HG02973 (cell line): ENCODE measurements around the gene DTHD1.

Experiments used
- ATAC-seq: cut with Tn5 transposase; IDR thresholded peaks from one replicate; pipeline ENCODE4 v1.9.1; 2021; ENCODE audit warnings: moderate library complexity; ENCODE audit not compliant: unreplicated experiment

DTHD1 gene

DNA sequence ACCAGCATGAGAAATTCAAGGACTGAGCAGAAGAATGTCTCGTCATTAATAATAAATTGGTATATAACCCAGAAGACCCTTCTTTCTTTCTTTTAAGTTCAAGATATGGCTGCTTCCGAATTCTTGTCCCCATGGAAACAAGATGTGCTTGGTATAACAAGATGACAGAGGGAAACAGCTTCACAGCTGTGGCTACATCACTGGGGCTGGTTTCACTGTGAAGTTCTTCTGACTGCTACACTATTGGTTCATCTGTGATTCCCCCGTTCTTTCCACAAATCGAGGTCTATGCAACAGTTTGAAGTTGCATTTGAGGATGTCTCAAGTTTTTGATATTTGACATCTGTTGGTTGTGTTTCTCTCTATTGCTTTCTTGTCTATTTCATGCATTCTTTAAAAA lies 12.3 kb upstream of the DTHD1 start:
- no peak for ATAC-seq

DNA sequence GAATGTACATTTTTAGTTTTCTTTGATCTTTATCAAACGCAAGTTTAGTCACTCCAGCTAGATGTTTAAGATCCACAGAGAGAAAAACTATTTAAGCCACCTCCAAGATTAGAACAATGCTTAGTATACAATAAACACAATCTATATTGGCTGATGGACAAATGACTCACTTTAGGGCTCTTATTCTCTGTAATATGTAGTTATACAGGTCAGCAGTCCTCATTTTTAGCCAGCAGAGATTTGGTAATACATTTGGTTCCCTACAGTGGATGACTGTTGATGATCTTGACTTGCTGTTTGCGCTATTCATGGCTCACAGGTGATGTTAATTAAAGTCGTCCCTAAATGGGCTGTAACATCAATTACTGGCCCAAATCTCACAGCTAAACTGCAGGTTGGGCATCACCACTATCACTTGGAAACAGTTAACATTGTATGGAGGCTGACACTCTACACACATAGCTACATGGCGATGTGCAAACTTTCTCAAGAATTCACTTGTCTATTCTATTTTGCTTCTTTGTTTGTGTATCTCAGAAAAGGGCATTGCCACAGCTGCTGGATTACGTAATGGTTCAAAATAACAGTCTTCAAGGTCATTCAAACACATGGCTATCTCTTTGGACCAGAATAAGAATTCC lies 11.8 kb upstream of the DTHD1 start:
- ATAC-seq = no peak

- ATAC-seq = no peak
Observed at GRCh38 chr4:36273276-36273675, 8.1 kb upstream of the DTHD1 start.

GRCh38 chr4:36274158-36274557 lies 7.3 kb upstream of the DTHD1 start:
- no peak for ATAC-seq

DNA sequence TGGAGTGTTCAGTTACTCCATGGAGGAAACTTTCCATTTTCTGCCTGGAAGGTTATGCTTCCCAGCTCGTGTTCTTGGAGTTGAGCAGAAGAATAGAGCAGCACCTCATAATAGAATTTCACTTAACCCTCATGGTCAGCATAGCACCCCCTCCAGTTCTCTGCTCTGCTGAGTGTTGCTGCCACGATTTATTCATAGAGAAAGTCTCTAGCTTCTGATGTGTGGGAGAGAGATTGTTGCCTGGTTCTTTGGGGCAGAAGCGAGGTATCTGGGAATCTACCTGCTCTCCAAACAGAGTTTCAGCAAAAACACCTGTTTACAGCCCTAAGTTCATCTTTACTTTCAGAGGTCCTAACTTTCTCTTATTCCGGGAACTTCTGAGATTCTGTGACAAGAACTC lies 3.9 kb upstream of the DTHD1 start:
- ATAC-seq = no peak

DNA sequence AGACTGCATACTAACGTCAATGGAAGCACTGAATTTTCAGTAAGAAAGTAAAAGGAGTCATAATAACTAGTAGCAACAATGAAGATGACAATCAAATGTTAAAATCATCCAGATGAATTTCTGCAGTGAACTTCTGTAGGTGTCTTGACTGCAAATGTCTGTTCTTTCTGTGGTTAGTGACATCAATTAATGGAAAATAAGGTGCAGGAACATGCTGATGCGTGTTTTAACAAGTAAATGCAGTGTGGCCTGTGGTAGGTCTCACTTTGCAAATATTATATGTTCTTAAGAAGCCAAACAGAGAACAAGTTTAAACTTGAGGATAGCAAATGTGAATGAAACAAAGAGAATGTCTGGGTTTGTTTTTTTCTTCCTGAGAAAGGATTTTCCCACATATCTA lies 2.6 kb upstream of the DTHD1 start:
- no peak for ATAC-seq

DNA sequence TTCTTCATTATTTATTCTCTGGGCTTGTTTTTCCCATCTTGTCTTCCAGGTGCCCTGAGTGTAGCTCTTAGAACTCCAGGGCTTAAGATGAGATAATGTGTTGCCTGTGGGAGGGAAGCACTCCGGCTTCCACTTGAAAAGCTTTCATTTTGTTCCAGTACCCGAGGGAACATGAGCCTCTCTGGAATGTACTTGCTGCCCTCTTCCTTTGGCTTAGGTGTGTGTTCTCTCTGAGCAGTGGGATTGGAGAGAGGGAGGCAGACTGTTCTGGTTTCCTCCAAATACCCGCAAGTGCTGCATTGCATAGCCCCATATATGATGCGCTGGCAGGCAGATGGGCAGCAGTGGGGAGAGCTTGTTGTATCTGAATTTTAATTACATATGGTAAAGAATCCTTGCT lies 861 bp upstream of the DTHD1 start:
- no peak for ATAC-seq

DNA sequence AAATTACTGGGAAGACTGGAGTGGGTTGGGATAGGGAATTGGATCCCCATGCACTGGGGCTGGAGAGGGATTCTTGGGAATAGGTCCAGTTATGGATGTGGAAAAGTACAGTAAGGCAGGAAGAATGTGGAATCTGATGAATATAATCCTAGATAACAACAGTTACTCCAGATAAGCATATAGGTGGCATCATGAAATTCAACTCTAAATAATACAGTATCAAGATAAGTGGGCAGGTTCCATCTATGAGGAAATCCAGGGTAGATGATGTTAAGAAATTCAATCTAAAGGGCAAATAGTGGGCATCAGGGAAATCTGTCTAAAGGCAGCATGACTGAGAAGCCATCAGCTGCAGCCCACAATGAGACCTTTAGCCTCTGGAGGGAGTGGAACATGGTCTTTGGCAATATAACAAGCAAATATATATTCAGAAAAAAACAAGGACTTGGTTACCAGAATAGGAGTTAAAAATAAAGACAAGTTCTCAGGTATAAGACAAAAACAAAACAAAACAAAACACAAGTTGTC lies 1.2 kb downstream of the DTHD1 start:
- ATAC-seq = no peak

DNA sequence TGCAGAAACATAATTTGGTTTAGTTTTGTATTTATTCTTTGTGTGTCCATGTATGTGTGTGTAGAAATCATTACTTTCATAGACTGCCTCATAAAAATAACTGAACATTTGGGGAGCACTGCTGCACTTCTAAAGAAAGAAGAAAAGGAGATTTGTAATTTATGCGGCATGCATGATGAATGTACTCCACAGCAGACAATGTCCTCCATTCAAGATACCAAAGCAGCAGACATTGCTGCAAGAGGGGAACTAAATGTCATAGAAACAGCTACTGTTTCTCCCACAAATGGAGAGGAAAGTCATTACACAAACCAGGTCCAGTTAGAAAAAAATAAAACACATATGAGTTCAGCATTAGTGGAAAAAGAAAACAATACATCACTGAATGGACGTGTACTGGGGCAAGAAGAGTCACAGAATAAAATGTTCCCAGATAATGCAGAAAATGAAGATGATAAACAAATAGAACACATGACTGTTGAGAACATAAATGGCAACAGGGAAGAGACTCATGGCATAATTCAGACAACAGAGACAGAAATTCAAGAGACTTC lies 2.6 kb downstream of the DTHD1 start:
- no peak for ATAC-seq

GRCh38 chr4:36285784-36286480 lies 4.5 kb downstream of the DTHD1 start:
- peak; percentile 99 for ATAC-seq

GRCh38 chr4:36286481-36286871 lies 5.1 kb downstream of the DTHD1 start:
- no peak for ATAC-seq

DNA sequence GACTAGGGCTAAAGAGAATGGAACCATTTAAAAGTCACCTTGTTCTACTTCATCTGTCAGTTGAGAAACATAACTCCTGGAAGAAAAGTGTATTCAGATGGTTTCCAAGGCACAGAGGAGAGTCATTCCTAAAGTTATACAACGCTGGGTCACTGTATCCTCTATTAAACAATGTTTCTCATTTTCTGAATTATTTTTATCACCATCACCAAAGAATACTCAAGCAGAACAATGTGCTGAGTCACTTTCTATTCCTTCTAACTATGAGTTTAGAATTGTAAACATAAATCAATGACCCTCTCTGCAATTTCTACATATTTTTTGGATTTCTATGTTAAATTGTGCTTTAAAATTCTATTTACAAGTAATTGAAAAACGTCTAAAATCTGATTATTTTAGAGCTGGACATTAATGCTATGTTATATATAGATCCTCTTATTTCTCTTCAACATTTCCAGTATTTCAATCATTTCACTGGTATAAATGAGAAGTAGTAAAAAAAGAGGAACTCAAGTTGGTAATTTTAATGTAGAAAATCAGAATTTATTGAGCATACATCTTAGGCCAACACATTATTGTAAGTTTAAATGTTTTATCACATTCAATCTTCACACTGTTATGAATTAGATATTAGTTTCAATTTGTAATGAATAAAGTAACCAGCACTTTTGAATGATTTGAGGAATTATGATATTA lies 7.5 kb downstream of the DTHD1 start:
- no peak for ATAC-seq

GRCh38 chr4:36290641-36291040 lies 9.2 kb downstream of the DTHD1 start:
- ATAC-seq = no peak

- no peak for ATAC-seq
Observed at GRCh38 chr4:36292556-36293188, 11.3 kb downstream of the DTHD1 start.

DNA sequence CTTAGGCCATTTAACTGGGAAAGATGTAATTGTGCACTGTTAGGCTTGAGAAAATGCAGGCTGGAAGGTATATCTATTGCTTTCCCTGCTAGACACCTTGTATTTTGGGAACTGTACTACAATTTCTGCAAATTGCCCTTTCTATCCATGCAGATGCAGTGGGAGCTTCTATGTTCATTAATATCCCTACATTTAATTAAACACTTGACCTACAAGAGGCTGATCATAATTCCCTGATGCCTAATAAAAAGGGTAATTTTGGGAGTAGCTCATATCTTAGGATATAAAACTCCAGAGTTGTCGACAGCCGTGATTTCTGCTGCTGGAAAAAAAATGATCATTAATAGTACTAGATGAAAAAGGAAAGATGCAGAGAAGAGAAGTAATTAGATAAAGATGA lies 19.7 kb downstream of the DTHD1 start:
- no peak for ATAC-seq

- ATAC-seq = peak; percentile 86
Observed at GRCh38 chr4:36303426-36304137, 22.2 kb downstream of the DTHD1 start.

- ATAC-seq = peak; percentile 35
Observed at GRCh38 chr4:36304138-36304681, 22.8 kb downstream of the DTHD1 start.

- ATAC-seq = no peak
Observed at GRCh38 chr4:36308150-36308549, 26.7 kb downstream of the DTHD1 start.

GRCh38 chr4:36310216-36310615 lies 28.8 kb downstream of the DTHD1 start:
- no peak for ATAC-seq

DNA sequence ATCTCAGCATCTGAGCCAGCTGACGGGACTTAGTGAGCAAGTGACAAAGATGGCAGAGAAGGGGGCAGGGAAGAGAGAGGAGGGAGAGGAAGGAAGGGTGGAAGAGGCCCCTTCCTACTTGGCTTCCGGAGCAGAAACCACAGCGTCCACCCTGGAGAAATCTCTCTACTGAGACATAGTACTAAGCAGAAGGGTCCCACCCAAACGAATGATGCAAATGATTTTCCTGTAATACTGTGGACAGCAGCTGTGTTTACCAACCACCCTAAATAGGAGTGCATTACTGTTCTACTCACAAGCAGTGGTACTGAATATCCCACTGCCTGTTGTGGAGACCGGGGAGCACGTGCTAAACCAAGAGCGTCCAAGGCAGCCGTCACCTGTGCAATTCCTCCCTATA lies 29.4 kb downstream of the DTHD1 start:
- peak; percentile 59 for ATAC-seq
